ENCODE results near the gene BPIFB6. TPM values are rescaled to one million over a fixed set of nuclear protein-coding genes. Genes with fewer than 3 reads are reported as not detected.
A peak's percentile ranks its signal among the peaks of the same experiment; 100 is the strongest.

The BPIFB6 gene
- total and polyA plus RNA-seq, 3 experiments from 2014 or later = not detected

- no peak overlapping the region for H3K27ac ChIP-seq (ENCODE audit: low read depth, low read length)
- H3K4me3 Mint-ChIP-seq = no peak overlapping the region
- CTCF ChIA-PET = no interaction called here
These were observed 40.9 kb downstream of the BPIFB6 start for GRCh38 chr20:33072362-33072761.

DNA sequence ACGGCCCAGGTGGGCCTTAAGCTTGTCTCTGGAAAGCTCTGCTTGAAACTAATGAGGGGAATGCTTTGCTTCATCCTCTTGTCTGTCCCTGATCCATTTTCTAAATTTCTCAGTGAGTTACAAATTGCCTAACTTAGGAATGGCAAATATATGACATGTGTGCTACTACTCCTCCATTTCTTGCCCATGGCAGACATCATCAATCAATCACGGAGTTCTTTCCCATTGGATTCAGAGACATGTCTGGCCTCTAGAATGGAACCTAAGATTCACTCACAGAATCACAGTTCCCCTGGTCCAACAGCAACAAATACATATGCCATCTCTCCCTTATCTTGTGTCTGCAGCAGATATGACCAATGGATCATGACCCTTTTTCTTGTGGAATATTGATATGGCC lies 41.4 kb downstream of the BPIFB6 start:
- H3K9me3 Mint-ChIP-seq = no peaks in the 10 kb centered on the region
- H3K27me3 ChIP-seq (ENCODE audit: insufficient read depth, low read length, poor library complexity, severe bottlenecking) = no peaks in the 10 kb centered on the region
- H3K27ac ChIP-seq (ENCODE audit: low read depth, low read length) = no peak overlapping the region
- no peaks in the 10 kb centered on the region for H3K36me3 ChIP-seq (ENCODE audit: insufficient read depth, low read length)
- POLR2A ChIA-PET = no interaction called here
- H3K27me3 Mint-ChIP-seq = peaks cover 0 to 4% of the 10 kb centered on the region in 2 donors
- no peak for DNase-seq
- H3K36me3 Mint-ChIP-seq = no peaks in the 10 kb centered on the region
- peak overlapping the region in 1 of 8 donors; percentile 7 for H3K27ac Mint-ChIP-seq
- no peaks in the 10 kb centered on the region for H3K9me3 ChIP-seq (ENCODE audit: low read length)
- H3K4me1 Mint-ChIP-seq = peaks cover 0 to 15% (median 4%) of the 10 kb centered on the region in 3 donors
- H3K4me3 Mint-ChIP-seq = no peak overlapping the region
- CTCF ChIA-PET = no interaction called here
- H3K4me1 ChIP-seq (ENCODE audit: insufficient read depth, low read length) = no peaks in the 10 kb centered on the region
- H3K4me3 ChIP-seq (ENCODE audit: low read length) = no peak overlapping the region

More at GRCh38 chr20:33072362-33072761, 40.9 kb downstream of the BPIFB6 start:
- no peak overlapping the region for H3K4me3 ChIP-seq (ENCODE audit: low read length)
- no peaks in the 10 kb centered on the region for H3K9me3 ChIP-seq (ENCODE audit: low read length)
- H3K36me3 Mint-ChIP-seq = no peaks in the 10 kb centered on the region
- POLR2A ChIA-PET = no interaction called here
- H3K27me3 Mint-ChIP-seq = peaks cover 0 to 4% of the 10 kb centered on the region in 2 donors
- H3K9me3 Mint-ChIP-seq = no peaks in the 10 kb centered on the region
- H3K36me3 ChIP-seq (ENCODE audit: insufficient read depth, low read length) = no peaks in the 10 kb centered on the region
- H3K27ac Mint-ChIP-seq = peak overlapping the region in 2 of 8 donors; percentile 7 to 27
- no peaks in the 10 kb centered on the region for H3K27me3 ChIP-seq (ENCODE audit: insufficient read depth, low read length, poor library complexity, severe bottlenecking)
- peaks cover 0 to 16% (median 4%) of the 10 kb centered on the region in 3 donors for H3K4me1 Mint-ChIP-seq
- DNase-seq = no peak
- H3K4me1 ChIP-seq (ENCODE audit: insufficient read depth, low read length) = no peaks in the 10 kb centered on the region

GRCh38 chr20:33074675-33075074 lies 43.2 kb downstream of the BPIFB6 start:
- peaks cover 0 to 4% of the 10 kb centered on the region in 2 donors for H3K27me3 Mint-ChIP-seq
- Histone ChIP-seq H3K36me3 (ENCODE audit: insufficient read depth, low read length) (no peaks in the 10 kb centered on the region), H3K27me3 (ENCODE audit: insufficient read depth, low read length, poor library complexity, severe bottlenecking) (no peaks in the 10 kb centered on the region), H3K4me3 (ENCODE audit: low read length) (no peak overlapping the region), H3K9me3 (ENCODE audit: low read length) (no peaks in the 10 kb centered on the region), H3K4me1 (ENCODE audit: insufficient read depth, low read length) (no peaks in the 10 kb centered on the region), H3K27ac (ENCODE audit: low read depth, low read length) (no peak overlapping the region)
- ChIA-PET CTCF (no interaction called here), POLR2A (interaction anchor here (1.0 kb wide), 1 partner anchor 108 kb away, joined by 3 read pairs; no protein-coding TSS in a partner anchor)
- no peak for DNase-seq
- H3K9me3 Mint-ChIP-seq = no peaks in the 10 kb centered on the region
- peaks cover 0 to 8% (median 3%) of the 10 kb centered on the region in 3 donors for H3K4me1 Mint-ChIP-seq
- H3K27ac Mint-ChIP-seq = no peak overlapping the region
- no peak overlapping the region for H3K4me3 Mint-ChIP-seq
- no peaks in the 10 kb centered on the region for H3K36me3 Mint-ChIP-seq

- no peaks in the 10 kb centered on the region for H3K27me3 ChIP-seq (ENCODE audit: insufficient read depth, low read length, poor library complexity, severe bottlenecking)
- no peak overlapping the region for H3K4me3 Mint-ChIP-seq
- no peaks in the 10 kb centered on the region for H3K4me1 ChIP-seq (ENCODE audit: insufficient read depth, low read length)
- peaks cover 0 to 4% of the 10 kb centered on the region in 2 donors for H3K27me3 Mint-ChIP-seq
- H3K4me1 Mint-ChIP-seq = peaks cover 0 to 8% (median 3%) of the 10 kb centered on the region in 3 donors
- no peak overlapping the region for H3K27ac ChIP-seq (ENCODE audit: low read depth, low read length)
- no peak for DNase-seq
- peak overlapping the region in 1 of 8 donors; percentile 33 for H3K27ac Mint-ChIP-seq
- CTCF ChIA-PET = no interaction called here
- no peaks in the 10 kb centered on the region for H3K9me3 ChIP-seq (ENCODE audit: low read length)
- H3K9me3 Mint-ChIP-seq = no peaks in the 10 kb centered on the region
- H3K36me3 Mint-ChIP-seq = no peaks in the 10 kb centered on the region
- no peaks in the 10 kb centered on the region for H3K36me3 ChIP-seq (ENCODE audit: insufficient read depth, low read length)
- H3K4me3 ChIP-seq (ENCODE audit: low read length) = no peak overlapping the region
- POLR2A ChIA-PET = no interaction called here
These were observed 43.8 kb downstream of the BPIFB6 start for GRCh38 chr20:33075281-33075680.

GRCh38 chr20:33076662-33077372 lies 45.4 kb downstream of the BPIFB6 start:
- ChIA-PET POLR2A (no interaction called here), CTCF (interaction anchor here (0.7 to 2.6 kb wide), 3 partner anchors 14 to 281 kb away, joined by 3 to 7 read pairs (median 5); no protein-coding TSS in a partner anchor)
- Mint-ChIP-seq H3K9me3 (no peaks in the 10 kb centered on the region), H3K4me3 (no peak overlapping the region), H3K36me3 (no peaks in the 10 kb centered on the region), H3K27me3 (peaks cover 0 to 4% of the 10 kb centered on the region in 2 donors), H3K27ac (no peak overlapping the region), H3K4me1 (peaks cover 0 to 8% (median 3%) of the 10 kb centered on the region in 3 donors)
- H3K9me3 ChIP-seq (ENCODE audit: low read length) = no peaks in the 10 kb centered on the region
- no peaks in the 10 kb centered on the region for H3K4me1 ChIP-seq (ENCODE audit: insufficient read depth, low read length)
- peak in 1 of 5 donors; percentile 5 for DNase-seq
- H3K36me3 ChIP-seq (ENCODE audit: insufficient read depth, low read length) = no peaks in the 10 kb centered on the region
- H3K27me3 ChIP-seq (ENCODE audit: insufficient read depth, low read length, poor library complexity, severe bottlenecking) = no peaks in the 10 kb centered on the region
- H3K27ac ChIP-seq (ENCODE audit: low read depth, low read length) = no peak overlapping the region
- H3K4me3 ChIP-seq (ENCODE audit: low read length) = no peak overlapping the region

DNA sequence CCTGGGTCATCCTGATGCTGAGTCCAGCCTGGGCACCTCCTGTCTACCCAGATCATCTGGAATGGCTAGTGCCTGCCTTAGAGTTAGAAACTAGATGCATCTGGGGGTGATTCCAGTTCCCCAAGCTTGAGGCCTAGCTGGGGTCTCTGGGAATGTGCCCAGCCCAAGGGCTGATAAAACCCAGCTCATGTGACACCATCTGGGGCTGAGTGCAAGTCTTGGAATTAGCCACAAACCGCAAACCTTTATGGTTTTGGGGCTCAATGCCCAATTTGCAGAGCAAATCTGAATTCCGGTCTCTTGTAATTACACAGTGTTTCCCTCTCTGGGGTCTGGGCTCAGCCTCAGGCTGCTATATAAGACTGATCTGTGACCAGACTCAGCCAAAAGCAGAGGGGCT lies 47.8 kb downstream of the BPIFB6 start, which contains the start of gene BPIFB4:
TSS of gene BPIFB4 (plus strand) at position 385 of the 400 bp plus-strand sequence. CDS start 1,884 bp downstream, outside the sequence.
- no peak within 1 kb of the TSS for H3K4me3 ChIP-seq (ENCODE audit: low read length)
- no peaks in the 10 kb centered on the region for H3K4me1 ChIP-seq (ENCODE audit: insufficient read depth, low read length)
- Mint-ChIP-seq H3K27ac (no peak within 1 kb of the TSS), H3K9me3 (no peaks in the 10 kb centered on the region), H3K4me3 (no peak within 1 kb of the TSS), H3K4me1 (peaks cover 0 to 4% (median 3%) of the 10 kb centered on the region in 3 donors), H3K36me3 (no peaks in the 10 kb centered on the region), H3K27me3 (peaks cover 0 to 1% of the 10 kb centered on the region in 2 donors)
- H3K27me3 ChIP-seq (ENCODE audit: insufficient read depth, low read length, poor library complexity, severe bottlenecking) = no peaks in the 10 kb centered on the region
- DNase-seq = no peak
- no peak within 1 kb of the TSS for H3K27ac ChIP-seq (ENCODE audit: low read depth, low read length)
- H3K9me3 ChIP-seq (ENCODE audit: low read length) = no peaks in the 10 kb centered on the region
- POLR2A ChIA-PET = no interaction called here
- CTCF ChIA-PET = no interaction called here
- no peaks in the 10 kb centered on the region for H3K36me3 ChIP-seq (ENCODE audit: insufficient read depth, low read length)

DNA sequence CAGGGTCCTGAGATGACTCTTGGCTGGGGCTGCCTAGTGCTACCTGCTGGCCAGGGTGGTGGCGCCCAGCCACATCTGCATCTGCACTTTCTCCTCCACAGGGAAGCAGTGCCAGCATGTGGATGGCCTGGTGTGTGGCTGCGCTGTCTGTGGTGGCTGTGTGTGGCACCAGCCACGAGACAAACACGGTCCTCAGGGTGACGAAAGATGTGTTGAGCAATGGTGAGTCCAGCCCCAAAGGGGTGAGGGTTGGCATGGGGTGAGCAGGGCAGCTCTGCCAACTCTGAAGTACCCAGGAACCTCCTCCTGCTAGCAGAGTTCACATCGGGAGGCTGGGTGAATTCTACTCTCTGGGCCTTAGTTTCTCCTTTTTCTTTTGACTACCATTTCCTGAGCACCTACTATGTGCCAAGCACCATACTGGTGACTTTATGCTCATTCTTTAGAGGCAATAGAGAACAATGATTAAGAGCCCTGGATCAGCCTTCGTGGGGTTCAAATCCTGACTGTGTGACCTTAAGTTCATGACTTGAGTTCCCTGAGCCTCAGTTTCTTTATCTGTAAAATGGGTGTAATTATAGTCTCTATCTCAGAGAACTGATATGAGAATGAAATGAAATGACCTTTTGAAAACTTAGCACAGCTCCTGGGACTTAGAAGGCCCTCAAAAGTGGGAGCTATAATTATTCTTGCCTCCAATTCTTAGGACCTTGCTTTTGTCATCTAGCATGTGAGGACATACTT lies 50.1 kb downstream of the BPIFB6 start:
- ChIA-PET POLR2A (no interaction called here), CTCF (no interaction called here)
- no peak overlapping the region for H3K4me3 ChIP-seq (ENCODE audit: low read length)
- Mint-ChIP-seq H3K9me3 (no peaks in the 10 kb centered on the region), H3K36me3 (no peaks in the 10 kb centered on the region), H3K4me3 (no peak overlapping the region), H3K4me1 (peaks cover 0 to 4% (median 3%) of the 10 kb centered on the region in 3 donors), H3K27ac (no peak overlapping the region), H3K27me3 (no peaks in the 10 kb centered on the region)
- H3K27ac ChIP-seq (ENCODE audit: low read depth, low read length) = no peak overlapping the region
- DNase-seq = no peak
- H3K36me3 ChIP-seq (ENCODE audit: insufficient read depth, low read length) = no peaks in the 10 kb centered on the region
- H3K27me3 ChIP-seq (ENCODE audit: insufficient read depth, low read length, poor library complexity, severe bottlenecking) = no peaks in the 10 kb centered on the region
- H3K9me3 ChIP-seq (ENCODE audit: low read length) = no peaks in the 10 kb centered on the region
- H3K4me1 ChIP-seq (ENCODE audit: insufficient read depth, low read length) = no peaks in the 10 kb centered on the region

GRCh38 chr20:33082546-33082945 lies 51.1 kb downstream of the BPIFB6 start:
- ChIA-PET CTCF (no interaction called here), POLR2A (no interaction called here)
- H3K4me1 Mint-ChIP-seq = no peaks in the 10 kb centered on the region

More at GRCh38 chr20:33082546-33082945, 51.1 kb downstream of the BPIFB6 start:
- H3K9me3 ChIP-seq (ENCODE audit: low read length) = no peaks in the 10 kb centered on the region
- no peaks in the 10 kb centered on the region for H3K9me3 Mint-ChIP-seq
- no peak overlapping the region for H3K27ac ChIP-seq (ENCODE audit: low read depth, low read length)
- no peak overlapping the region for H3K4me3 ChIP-seq (ENCODE audit: low read length)
- H3K4me3 Mint-ChIP-seq = no peak overlapping the region
- no peaks in the 10 kb centered on the region for H3K27me3 ChIP-seq (ENCODE audit: insufficient read depth, low read length, poor library complexity, severe bottlenecking)
- DNase-seq = no peak
- H3K27ac Mint-ChIP-seq = no peak overlapping the region
- H3K4me1 ChIP-seq (ENCODE audit: insufficient read depth, low read length) = no peaks in the 10 kb centered on the region
- no peaks in the 10 kb centered on the region for H3K27me3 Mint-ChIP-seq
- H3K36me3 ChIP-seq (ENCODE audit: insufficient read depth, low read length) = no peaks in the 10 kb centered on the region
- H3K36me3 Mint-ChIP-seq = no peaks in the 10 kb centered on the region
